WTC11 (cell line): ENCODE data around the gene SPTLC2. TPM values are rescaled to one million over a fixed set of nuclear protein-coding genes. Genes with fewer than 3 reads are reported as not detected.

Experiments
- ATAC-seq: fragments of 200-7000 bp; cut with Tn5 transposase; 2 replicates; pipeline ENCODE4 v1.10.0; 2021; ENCODE audit warnings: mild to moderate bottlenecking, moderate library complexity
- CTCF ChIA-PET: fragments of 300-600 bp; sonication (Branson Sonifier 250); formaldehyde crosslinking; loops from one replicate; lab custom pipeline; 2021; ENCODE audit warnings: antibody characterized with exemption; lab: Charles Lee
- POLR2A ChIA-PET: fragments of 350-600 bp; sonication (Branson Sonifier 250); formaldehyde crosslinking; loops from one replicate; lab custom pipeline; 2021; ENCODE audit warnings: antibody characterized with exemption; lab: Charles Lee
- DNase-seq: peaks from one replicate; pipeline ENCODE4 v3.0.0; 2021; ENCODE audit warnings: low spot score
- H3K27ac Mint-ChIP-seq: 2 replicates; pipeline ENCODE4 v1.8.0; 2021; ENCODE audit warnings: mixed read lengths
- H3K27me3 Mint-ChIP-seq: 2 replicates; pipeline ENCODE4 v1.8.0; 2021; ENCODE audit warnings: low read depth, mild to moderate bottlenecking, moderate library complexity, mixed read lengths
- H3K36me3 Mint-ChIP-seq: 2 replicates; pipeline ENCODE4 v1.8.0; 2021; ENCODE audit warnings: mixed read lengths
- H3K4me1 Mint-ChIP-seq: 2 replicates; pipeline ENCODE4 v1.8.0; 2022; ENCODE audit warnings: mixed read lengths
- H3K4me3 Mint-ChIP-seq: 2 replicates; pipeline ENCODE4 v1.8.0; 2021; ENCODE audit warnings: mild to moderate bottlenecking, moderate library complexity, mixed read lengths
- H3K9me3 Mint-ChIP-seq: 2 replicates; pipeline ENCODE4 v1.8.0; 2021; ENCODE audit warnings: mixed read lengths
- ATF1 ChIP-seq: sonication (generic); formaldehyde crosslinking; IDR thresholded peaks from 2 replicates; pipeline ENCODE4 v1.8.1; 2023; ENCODE audit warnings: mild to moderate bottlenecking, moderate library complexity, missing genetic modification reagents
- ESRRA ChIP-seq: sonication (generic); formaldehyde crosslinking; IDR thresholded peaks from 2 replicates; pipeline ENCODE4 v1.8.1; 2022; ENCODE audit warnings: mild to moderate bottlenecking, missing genetic modification reagents, borderline replicate concordance
- FOXJ3 ChIP-seq: sonication (generic); formaldehyde crosslinking; IDR thresholded peaks from 2 replicates; pipeline ENCODE4 v1.9.0; 2021; ENCODE audit warnings: missing genetic modification reagents, mild to moderate bottlenecking, borderline replicate concordance
- GRHL2 ChIP-seq: fragments of 250-450 bp; sonication (Bioruptor Pico); IDR thresholded peaks from 2 replicates; pipeline ENCODE4 v1.8.0; 2022; ENCODE audit warnings: mild to moderate bottlenecking, moderate library complexity; ENCODE audit not compliant: insufficient replicate concordance, severe bottlenecking
- MXD4 ChIP-seq: fragments of 250-450 bp; sonication (Bioruptor Pico); IDR thresholded peaks from 2 replicates; pipeline ENCODE4 v1.8.0; 2021; ENCODE audit warnings: mild to moderate bottlenecking, moderate library complexity, borderline replicate concordance
- NFYB ChIP-seq: sonication (generic); formaldehyde crosslinking; conservative IDR thresholded peaks from 2 replicates; pipeline ENCODE4 v1.8.0; 2022; ENCODE audit warnings: low read depth, missing genetic modification reagents
- SOX15 ChIP-seq: fragments of 250-450 bp; sonication (Bioruptor Pico); IDR thresholded peaks from 2 replicates; pipeline ENCODE4 v1.9.0; 2021; ENCODE audit warnings: mild to moderate bottlenecking
- SP1 ChIP-seq: sonication (generic); formaldehyde crosslinking; conservative IDR thresholded peaks from 2 replicates; pipeline ENCODE4 v1.8.1; 2022; ENCODE audit warnings: missing genetic modification reagents
- ZNF121 ChIP-seq: sonication (generic); formaldehyde crosslinking; IDR thresholded peaks from 2 replicates; pipeline ENCODE4 v1.8.0; 2023; ENCODE audit warnings: missing genetic modification reagents
- ZNF219 ChIP-seq: sonication (generic); formaldehyde crosslinking; IDR thresholded peaks from 2 replicates; pipeline ENCODE4 v1.8.0; 2023; ENCODE audit warnings: missing genetic modification reagents, mild to moderate bottlenecking, borderline replicate concordance
- total RNA-seq: library from RNA; stranded (reverse); gene quantifications from 3 replicates; pipeline ENCODE4 v1.2.3, GENCODE V29; 2021
- TF ChIP-seq, protein P1 (sequence below): sonication (generic); formaldehyde crosslinking; IDR thresholded peaks from 2 replicates; pipeline ENCODE4 v1.8.1; 2022; ENCODE audit warnings: low read depth, mild to moderate bottlenecking, moderate library complexity, missing genetic modification reagents, borderline replicate concordance
- TF ChIP-seq, protein P2 (sequence below): fragments of 250-450 bp; sonication (Bioruptor Pico); IDR thresholded peaks from 2 replicates; pipeline ENCODE4 v1.9.0; 2021; ENCODE audit warnings: moderate library complexity, mild to moderate bottlenecking, inconsistent platforms, borderline replicate concordance
- TF ChIP-seq, protein P3 (sequence below): sonication (generic); formaldehyde crosslinking; conservative IDR thresholded peaks from 2 replicates; pipeline ENCODE4 v1.8.1; 2023; ENCODE audit warnings: mild to moderate bottlenecking, low read depth, missing genetic modification reagents, moderate library complexity
- TF ChIP-seq, protein P4 (sequence below): sonication (generic); formaldehyde crosslinking; IDR thresholded peaks from 2 replicates; pipeline ENCODE4 v1.8.1; 2023; ENCODE audit warnings: mild to moderate bottlenecking, missing genetic modification reagents, moderate library complexity
- TF ChIP-seq, protein P5 (sequence below): sonication (generic); formaldehyde crosslinking; IDR thresholded peaks from 2 replicates; pipeline ENCODE4 v1.8.1; 2023; ENCODE audit warnings: mild to moderate bottlenecking, missing genetic modification reagents, moderate library complexity
- TF ChIP-seq, protein P6 (sequence below): fragments of 250-450 bp; sonication (Bioruptor Pico); IDR thresholded peaks from 2 replicates; pipeline ENCODE4 v2.1.2; 2022; ENCODE audit warnings: mild to moderate bottlenecking, moderate library complexity
- TF ChIP-seq, protein P7 (sequence below): sonication (generic); formaldehyde crosslinking; conservative IDR thresholded peaks from 2 replicates; pipeline ENCODE4 v1.8.1; 2022; ENCODE audit warnings: mild to moderate bottlenecking, missing genetic modification reagents
- TF ChIP-seq, protein P8 (sequence below): sonication (generic); formaldehyde crosslinking; IDR thresholded peaks from 2 replicates; pipeline ENCODE4 v1.8.0; 2023; ENCODE audit warnings: mild to moderate bottlenecking, missing genetic modification reagents
- TF ChIP-seq, protein P9 (sequence below): fragments of 250-450 bp; sonication (Bioruptor Pico); conservative IDR thresholded peaks from 2 replicates; pipeline ENCODE4 v1.9.0; 2021; ENCODE audit warnings: mild to moderate bottlenecking

Gene SPTLC2
- total RNA-seq, 1 experiment from 2014 or later, result 40.1 TPM

DNA sequence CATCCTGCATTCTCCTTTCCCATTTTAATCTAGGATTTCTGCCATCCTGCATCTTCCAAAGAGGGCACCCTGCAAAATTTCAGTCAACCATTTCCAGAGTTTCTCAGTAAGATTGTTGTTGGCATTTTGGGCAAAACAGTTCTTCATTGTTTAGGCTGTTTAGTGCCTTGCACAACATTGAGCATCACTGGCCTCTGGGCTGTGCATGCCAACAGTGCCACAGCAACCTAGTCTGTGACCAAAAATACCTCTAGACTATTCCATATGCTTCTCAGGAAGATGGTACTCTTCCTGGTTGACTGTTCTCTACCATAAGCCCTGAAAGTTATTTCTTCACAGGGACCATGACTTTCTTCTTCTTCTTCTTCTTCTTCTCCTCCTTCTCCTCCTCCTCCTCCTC is 85.4 kb downstream of the SPTLC2 start (continued):
- TF ChIP-seq, protein P1, sequence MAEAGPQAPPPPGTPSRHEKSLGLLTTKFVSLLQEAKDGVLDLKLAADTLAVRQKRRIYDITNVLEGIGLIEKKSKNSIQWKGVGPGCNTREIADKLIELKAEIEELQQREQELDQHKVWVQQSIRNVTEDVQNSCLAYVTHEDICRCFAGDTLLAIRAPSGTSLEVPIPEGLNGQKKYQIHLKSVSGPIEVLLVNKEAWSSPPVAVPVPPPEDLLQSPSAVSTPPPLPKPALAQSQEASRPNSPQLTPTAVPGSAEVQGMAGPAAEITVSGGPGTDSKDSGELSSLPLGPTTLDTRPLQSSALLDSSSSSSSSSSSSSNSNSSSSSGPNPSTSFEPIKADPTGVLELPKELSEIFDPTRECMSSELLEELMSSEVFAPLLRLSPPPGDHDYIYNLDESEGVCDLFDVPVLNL (CRISPR knock-in tag), result no peak

DNA sequence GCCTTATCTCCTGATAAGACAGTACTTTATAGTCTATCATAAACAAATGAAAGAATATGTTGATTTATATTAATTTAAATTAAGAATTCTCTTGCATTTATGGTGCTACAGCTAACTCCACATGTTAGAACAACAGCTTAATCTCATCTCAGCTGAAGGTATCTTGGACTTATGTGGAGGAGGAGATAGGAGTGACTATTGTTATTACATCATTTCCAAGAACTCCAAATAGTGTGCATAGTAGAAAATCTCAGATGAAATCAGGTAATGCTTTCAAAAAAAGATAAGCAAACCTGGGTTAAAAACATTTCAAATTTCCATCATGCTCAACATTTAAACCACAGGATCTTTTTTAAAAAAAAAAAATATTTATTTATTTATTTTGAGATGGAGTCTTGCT is 86.5 kb downstream of the SPTLC2 start:
- DNase-seq, result no peak
- Mint-ChIP-seq H3K9me3 (peaks cover 4% of the 10 kb centered on the region), H3K36me3 (peaks cover 10% of the 10 kb centered on the region), H3K4me3 (no peak overlapping the region), H3K27ac (no peak overlapping the region), H3K4me1 (no peaks in the 10 kb centered on the region), H3K27me3 (no peaks in the 10 kb centered on the region)
- no peak for ATAC-seq
- POLR2A ChIA-PET, result no interaction called here
- TF ChIP-seq ATF1 (CRISPR knock-in tag), result no peak
- no peak for TF ChIP-seq MXD4 (CRISPR knock-in tag)
- TF ChIP-seq, protein P2, sequence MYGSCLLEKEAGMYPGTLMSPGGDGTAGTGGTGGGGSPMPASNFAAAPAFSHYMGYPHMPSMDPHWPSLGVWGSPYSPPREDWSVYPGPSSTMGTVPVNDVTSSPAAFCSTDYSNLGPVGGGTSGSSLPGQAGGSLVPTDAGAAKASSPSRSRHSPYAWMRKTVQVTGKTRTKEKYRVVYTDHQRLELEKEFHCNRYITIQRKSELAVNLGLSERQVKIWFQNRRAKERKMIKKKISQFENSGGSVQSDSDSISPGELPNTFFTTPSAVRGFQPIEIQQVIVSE, result no peak
- TF ChIP-seq, protein P3, sequence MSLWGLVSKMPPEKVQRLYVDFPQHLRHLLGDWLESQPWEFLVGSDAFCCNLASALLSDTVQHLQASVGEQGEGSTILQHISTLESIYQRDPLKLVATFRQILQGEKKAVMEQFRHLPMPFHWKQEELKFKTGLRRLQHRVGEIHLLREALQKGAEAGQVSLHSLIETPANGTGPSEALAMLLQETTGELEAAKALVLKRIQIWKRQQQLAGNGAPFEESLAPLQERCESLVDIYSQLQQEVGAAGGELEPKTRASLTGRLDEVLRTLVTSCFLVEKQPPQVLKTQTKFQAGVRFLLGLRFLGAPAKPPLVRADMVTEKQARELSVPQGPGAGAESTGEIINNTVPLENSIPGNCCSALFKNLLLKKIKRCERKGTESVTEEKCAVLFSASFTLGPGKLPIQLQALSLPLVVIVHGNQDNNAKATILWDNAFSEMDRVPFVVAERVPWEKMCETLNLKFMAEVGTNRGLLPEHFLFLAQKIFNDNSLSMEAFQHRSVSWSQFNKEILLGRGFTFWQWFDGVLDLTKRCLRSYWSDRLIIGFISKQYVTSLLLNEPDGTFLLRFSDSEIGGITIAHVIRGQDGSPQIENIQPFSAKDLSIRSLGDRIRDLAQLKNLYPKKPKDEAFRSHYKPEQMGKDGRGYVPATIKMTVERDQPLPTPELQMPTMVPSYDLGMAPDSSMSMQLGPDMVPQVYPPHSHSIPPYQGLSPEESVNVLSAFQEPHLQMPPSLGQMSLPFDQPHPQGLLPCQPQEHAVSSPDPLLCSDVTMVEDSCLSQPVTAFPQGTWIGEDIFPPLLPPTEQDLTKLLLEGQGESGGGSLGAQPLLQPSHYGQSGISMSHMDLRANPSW (CRISPR knock-in tag), result no peak
- TF ChIP-seq, protein P4, sequence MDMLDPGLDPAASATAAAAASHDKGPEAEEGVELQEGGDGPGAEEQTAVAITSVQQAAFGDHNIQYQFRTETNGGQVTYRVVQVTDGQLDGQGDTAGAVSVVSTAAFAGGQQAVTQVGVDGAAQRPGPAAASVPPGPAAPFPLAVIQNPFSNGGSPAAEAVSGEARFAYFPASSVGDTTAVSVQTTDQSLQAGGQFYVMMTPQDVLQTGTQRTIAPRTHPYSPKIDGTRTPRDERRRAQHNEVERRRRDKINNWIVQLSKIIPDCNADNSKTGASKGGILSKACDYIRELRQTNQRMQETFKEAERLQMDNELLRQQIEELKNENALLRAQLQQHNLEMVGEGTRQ (CRISPR knock-in tag), result no peak
- no peak for TF ChIP-seq SP1
- TF ChIP-seq SOX15 (CRISPR knock-in tag), result no peak
- TF ChIP-seq ESRRA, result no peak
- TF ChIP-seq NFYB (CRISPR knock-in tag), result no peak
- TF ChIP-seq, protein P5, sequence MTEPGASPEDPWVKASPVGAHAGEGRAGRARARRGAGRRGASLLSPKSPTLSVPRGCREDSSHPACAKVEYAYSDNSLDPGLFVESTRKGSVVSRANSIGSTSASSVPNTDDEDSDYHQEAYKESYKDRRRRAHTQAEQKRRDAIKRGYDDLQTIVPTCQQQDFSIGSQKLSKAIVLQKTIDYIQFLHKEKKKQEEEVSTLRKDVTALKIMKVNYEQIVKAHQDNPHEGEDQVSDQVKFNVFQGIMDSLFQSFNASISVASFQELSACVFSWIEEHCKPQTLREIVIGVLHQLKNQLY (CRISPR knock-in tag), result no peak
- CTCF ChIA-PET, result no interaction called here

DNA sequence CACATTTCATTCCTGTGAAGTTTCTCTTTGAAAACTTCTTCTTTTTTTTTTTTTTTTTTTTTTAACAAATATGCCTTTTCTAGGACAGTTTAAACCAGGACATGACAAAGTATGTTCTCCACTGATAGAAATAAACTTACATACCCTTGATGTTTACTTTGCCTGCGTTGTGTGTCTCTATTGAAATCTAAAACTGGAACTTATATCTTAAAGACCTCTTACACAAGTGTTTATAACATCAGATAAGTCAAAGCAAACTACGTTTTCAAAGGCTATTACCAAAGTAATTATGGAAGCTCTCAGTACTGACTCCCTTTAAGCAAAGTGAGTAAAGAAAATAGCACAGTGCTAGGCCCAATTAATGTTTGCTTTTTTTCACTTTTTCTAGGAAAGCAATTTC is 87.2 kb downstream of the SPTLC2 start:
- Mint-ChIP-seq H3K27ac (no peak overlapping the region), H3K36me3 (peaks cover 6% of the 10 kb centered on the region), H3K4me1 (no peaks in the 10 kb centered on the region), H3K4me3 (no peak overlapping the region), H3K9me3 (peaks cover 4% of the 10 kb centered on the region), H3K27me3 (no peaks in the 10 kb centered on the region)
- CTCF ChIA-PET, result no interaction called here
- DNase-seq (no peak), ATAC-seq (no peak)
- POLR2A ChIA-PET, result no interaction called here
- TF ChIP-seq, protein P6, sequence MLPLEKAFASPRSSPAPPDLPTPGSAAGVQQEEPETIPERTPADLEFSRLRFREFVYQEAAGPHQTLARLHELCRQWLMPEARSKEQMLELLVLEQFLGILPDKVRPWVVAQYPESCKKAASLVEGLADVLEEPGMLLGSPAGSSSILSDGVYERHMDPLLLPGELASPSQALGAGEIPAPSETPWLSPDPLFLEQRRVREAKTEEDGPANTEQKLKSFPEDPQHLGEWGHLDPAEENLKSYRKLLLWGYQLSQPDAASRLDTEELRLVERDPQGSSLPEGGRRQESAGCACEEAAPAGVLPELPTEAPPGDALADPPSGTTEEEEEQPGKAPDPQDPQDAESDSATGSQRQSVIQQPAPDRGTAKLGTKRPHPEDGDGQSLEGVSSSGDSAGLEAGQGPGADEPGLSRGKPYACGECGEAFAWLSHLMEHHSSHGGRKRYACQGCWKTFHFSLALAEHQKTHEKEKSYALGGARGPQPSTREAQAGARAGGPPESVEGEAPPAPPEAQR (CRISPR knock-in tag), result no peak
- TF ChIP-seq FOXJ3 (CRISPR knock-in tag), result no peak
- TF ChIP-seq GRHL2 (CRISPR knock-in tag), result no peak
- TF ChIP-seq, protein P4 (CRISPR knock-in tag), result no peak
- TF ChIP-seq, protein P7, sequence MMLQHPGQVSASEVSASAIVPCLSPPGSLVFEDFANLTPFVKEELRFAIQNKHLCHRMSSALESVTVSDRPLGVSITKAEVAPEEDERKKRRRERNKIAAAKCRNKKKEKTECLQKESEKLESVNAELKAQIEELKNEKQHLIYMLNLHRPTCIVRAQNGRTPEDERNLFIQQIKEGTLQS (CRISPR knock-in tag), result no peak
- TF ChIP-seq ZNF121, result no peak
- TF ChIP-seq, protein P8, sequence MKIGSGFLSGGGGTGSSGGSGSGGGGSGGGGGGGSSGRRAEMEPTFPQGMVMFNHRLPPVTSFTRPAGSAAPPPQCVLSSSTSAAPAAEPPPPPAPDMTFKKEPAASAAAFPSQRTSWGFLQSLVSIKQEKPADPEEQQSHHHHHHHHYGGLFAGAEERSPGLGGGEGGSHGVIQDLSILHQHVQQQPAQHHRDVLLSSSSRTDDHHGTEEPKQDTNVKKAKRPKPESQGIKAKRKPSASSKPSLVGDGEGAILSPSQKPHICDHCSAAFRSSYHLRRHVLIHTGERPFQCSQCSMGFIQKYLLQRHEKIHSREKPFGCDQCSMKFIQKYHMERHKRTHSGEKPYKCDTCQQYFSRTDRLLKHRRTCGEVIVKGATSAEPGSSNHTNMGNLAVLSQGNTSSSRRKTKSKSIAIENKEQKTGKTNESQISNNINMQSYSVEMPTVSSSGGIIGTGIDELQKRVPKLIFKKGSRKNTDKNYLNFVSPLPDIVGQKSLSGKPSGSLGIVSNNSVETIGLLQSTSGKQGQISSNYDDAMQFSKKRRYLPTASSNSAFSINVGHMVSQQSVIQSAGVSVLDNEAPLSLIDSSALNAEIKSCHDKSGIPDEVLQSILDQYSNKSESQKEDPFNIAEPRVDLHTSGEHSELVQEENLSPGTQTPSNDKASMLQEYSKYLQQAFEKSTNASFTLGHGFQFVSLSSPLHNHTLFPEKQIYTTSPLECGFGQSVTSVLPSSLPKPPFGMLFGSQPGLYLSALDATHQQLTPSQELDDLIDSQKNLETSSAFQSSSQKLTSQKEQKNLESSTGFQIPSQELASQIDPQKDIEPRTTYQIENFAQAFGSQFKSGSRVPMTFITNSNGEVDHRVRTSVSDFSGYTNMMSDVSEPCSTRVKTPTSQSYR (CRISPR knock-in tag), result no peak
- TF ChIP-seq ZNF219 (CRISPR knock-in tag), result no peak
- TF ChIP-seq, protein P9, sequence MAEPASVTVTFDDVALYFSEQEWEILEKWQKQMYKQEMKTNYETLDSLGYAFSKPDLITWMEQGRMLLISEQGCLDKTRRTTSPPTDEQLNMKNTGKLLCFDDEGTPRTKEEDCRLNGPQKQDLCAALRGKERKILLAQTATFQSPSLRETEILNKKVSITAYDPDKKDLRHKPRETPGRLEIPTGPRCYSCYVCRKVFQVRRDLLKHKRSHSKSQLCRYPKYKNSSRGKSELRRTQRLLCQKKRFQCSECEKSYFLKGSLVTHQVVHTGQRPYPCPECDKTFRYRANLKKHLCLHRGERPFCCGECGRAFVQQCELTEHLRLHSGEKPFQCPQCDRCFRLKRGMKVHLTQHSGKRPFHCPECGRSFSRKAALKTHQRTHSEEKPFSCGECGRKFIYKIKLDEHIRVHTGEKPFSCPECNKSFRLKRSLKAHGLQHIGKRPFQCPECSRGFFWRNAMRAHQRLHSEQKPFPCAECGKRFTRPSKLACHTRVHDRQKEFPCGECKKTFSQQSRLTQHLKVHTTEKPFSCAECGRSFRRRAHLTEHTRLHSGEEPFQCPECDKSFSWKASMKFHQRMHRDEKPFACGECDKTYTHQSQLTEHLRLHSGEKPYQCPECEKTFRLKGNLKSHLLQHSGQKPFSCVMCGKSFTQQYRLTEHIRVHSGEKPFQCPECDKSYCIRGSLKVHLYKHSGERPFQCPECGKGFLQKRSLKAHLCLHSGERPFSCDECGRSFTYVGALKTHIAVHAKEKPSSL, result no peak
